Activated CD4-positive, alpha-beta T cell treated with anti-CD3 and anti-CD28 coated beads, Interleukin-2, amount 50 U/mL, for 16 hours (primary cell): ENCODE results near the gene SCGB3A1.

ENCODE experiments used
- DNase-seq: peaks from one replicate; pipeline ENCODE4 v3.0.0-alpha.2; 2020

SCGB3A1 gene

GRCh38 chr5:180603076-180603594 is 11.8 kb upstream of the SCGB3A1 start:
- DNase-seq, result no peak

- DNase-seq, result no peak
Measured at GRCh38 chr5:180602481-180603075, 11.3 kb upstream of the SCGB3A1 start.

GRCh38 chr5:180601591-180602480 is 10.5 kb upstream of the SCGB3A1 start:
- DNase-seq, result no peak

GRCh38 chr5:180600554-180601041 is 9.3 kb upstream of the SCGB3A1 start:
- DNase-seq, result no peak

GRCh38 chr5:180599981-180600553 is 8.8 kb upstream of the SCGB3A1 start:
- DNase-seq, result no peak

GRCh38 chr5:180599590-180599914 is 8.3 kb upstream of the SCGB3A1 start:
- no peak for DNase-seq

GRCh38 chr5:180598797-180599589 is 7.7 kb upstream of the SCGB3A1 start:
- DNase-seq, result no peak

GRCh38 chr5:180598316-180598701 is 7.0 kb upstream of the SCGB3A1 start:
- no peak for DNase-seq

GRCh38 chr5:180596668-180597231 is 5.5 kb upstream of the SCGB3A1 start:
- no peak for DNase-seq

GRCh38 chr5:180596115-180596667 is 4.9 kb upstream of the SCGB3A1 start:
- no peak for DNase-seq

- DNase-seq, result no peak
Measured at GRCh38 chr5:180595381-180596114, 4.2 kb upstream of the SCGB3A1 start.

- DNase-seq, result no peak
Measured at GRCh38 chr5:180595046-180595379, 3.7 kb upstream of the SCGB3A1 start.

- no peak for DNase-seq
Measured at GRCh38 chr5:180594311-180595045, 3.2 kb upstream of the SCGB3A1 start.

- no peak for DNase-seq
Measured at GRCh38 chr5:180593446-180594206, 2.3 kb upstream of the SCGB3A1 start.

GRCh38 chr5:180592176-180592575 is 877 bp upstream of the SCGB3A1 start:
- no peak for DNase-seq

- DNase-seq, result no peak
Measured at GRCh38 chr5:180590543-180591310, 572 bp downstream of the SCGB3A1 start.

GRCh38 chr5:180589771-180590542 is 1.3 kb downstream of the SCGB3A1 start:
- no peak for DNase-seq

GRCh38 chr5:180586870-180587269 is 4.4 kb downstream of the SCGB3A1 start:
- DNase-seq, result no peak

GRCh38 chr5:180586204-180586603 is 5.1 kb downstream of the SCGB3A1 start:
- no peak for DNase-seq
